ENCODE measurements around the gene PRAMEF14. TPM values are rescaled to one million over a fixed set of nuclear protein-coding genes. Genes with fewer than 3 reads are reported as not detected.
"Not testable (repeated sequence)": the region's sequence is repeated elsewhere in the genome, so short reads cannot be mapped to it uniquely, and the experiment has no call there.

The PRAMEF14 gene
- total RNA-seq: not detected

DNA sequence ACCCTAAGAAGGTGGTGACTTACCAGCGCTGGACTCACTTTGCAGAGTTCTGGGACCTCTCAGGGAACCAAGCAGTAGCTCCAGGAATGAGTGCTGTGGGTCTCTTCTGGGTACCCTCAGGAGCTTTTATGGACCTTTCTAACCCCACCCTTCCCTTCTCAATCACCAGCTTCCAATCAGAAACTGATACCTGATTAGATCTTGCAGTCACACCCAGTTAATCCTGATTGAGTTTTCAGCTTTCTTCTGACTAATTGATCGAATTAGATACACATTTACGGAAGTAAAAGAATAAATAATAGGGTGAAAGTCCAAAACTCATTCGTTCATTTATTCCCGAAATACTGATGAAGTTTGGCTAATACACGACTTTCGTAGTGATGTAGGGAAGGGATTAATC is at the start of gene PRAMEF14:
PRAMEF14 (minus strand) TSS at position 101 of the 400 bp plus-strand sequence. CDS start 1,820 bp downstream, outside the sequence.
- DNase-seq (ENCODE audit: low spot score in 2 of 2); FAIRE-seq: not testable (repeated sequence)

DNA sequence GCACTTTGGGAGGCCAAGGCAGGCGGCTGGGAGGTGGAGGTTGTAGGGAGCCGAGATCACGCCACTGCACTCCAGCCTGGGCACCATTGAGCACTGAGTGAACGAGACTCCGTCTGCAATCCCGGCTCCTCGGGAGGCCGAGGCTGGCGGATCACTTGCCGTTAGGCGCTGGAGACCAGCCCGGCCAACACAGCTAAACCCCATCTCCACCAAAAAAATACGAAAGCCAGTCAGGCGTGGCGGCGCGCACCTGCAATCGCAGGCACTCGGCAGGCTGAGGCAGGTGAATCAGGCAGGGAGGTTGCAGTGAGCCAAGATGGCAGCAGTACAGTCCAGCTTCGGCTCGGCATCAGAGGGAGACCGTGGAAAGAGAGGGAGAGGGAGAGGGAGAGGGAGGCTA is 48.4 kb upstream of the PRAMEF14 start:
- not testable (repeated sequence) for FAIRE-seq; DNase-seq (ENCODE audit: low spot score in 2 of 2)

- DNase-seq (ENCODE audit: low spot score in 2 of 2); FAIRE-seq: not testable (repeated sequence)
These were observed 47.8 kb upstream of the PRAMEF14 start for GRCh38 chr1:13394761-13395160.

DNA sequence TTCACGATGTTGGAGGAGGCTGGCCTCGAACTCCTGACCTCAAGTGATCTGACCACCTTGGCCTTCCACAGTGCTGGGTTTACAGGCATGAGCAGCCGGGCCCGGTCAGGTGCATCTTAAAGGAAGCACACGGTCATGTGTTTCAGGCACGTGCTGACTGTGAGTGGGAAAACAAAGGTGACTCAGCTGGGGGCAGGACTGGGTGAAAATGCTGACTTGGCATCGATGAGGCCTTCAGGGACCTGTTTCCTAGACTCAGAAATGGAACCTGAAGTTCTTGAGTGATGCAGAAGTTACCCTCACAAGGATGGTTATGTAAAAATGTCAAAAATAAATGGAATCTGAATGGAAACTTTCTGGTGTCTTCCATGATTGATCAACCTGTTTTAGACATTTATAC is 46.1 kb upstream of the PRAMEF14 start:
- FAIRE-seq; DNase-seq (ENCODE audit: low spot score in 2 of 2): not testable (repeated sequence)

GRCh38 chr1:13389332-13389731 is 42.4 kb upstream of the PRAMEF14 start, which contains the start of gene PRAMEF17:
TSS of gene PRAMEF17 (plus strand) at chr1:13389632. CDS start at chr1:13389658, 26 bp downstream.
- DNase-seq (ENCODE audit: low spot score in 2 of 2); FAIRE-seq: not testable (repeated sequence)

DNA sequence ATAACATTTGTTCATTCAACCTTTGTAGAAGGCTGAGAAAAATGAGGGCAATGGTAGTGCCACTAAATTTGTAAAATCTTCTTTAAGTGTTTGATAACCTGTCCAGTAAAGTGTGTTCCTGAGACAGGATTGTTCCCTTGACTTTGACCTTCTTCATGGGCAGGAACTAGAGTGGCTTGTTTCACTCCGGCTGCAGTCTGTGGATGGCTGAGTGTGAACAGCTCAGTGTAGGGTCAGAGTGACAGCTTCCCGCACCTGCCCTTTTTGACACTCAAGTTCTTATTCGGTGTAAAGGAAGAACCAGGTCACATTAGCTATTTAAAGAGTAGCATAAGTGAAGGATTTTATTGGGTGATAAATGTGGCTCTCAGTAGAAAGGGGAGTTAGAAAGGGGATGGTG is 33.4 kb upstream of the PRAMEF14 start:
- DNase-seq (ENCODE audit: low spot score in 2 of 2); FAIRE-seq: not testable (repeated sequence)

GRCh38 chr1:13378983-13379382 is 32.0 kb upstream of the PRAMEF14 start:
- DNase-seq (ENCODE audit: low spot score in 2 of 2); FAIRE-seq: not testable (repeated sequence)

DNA sequence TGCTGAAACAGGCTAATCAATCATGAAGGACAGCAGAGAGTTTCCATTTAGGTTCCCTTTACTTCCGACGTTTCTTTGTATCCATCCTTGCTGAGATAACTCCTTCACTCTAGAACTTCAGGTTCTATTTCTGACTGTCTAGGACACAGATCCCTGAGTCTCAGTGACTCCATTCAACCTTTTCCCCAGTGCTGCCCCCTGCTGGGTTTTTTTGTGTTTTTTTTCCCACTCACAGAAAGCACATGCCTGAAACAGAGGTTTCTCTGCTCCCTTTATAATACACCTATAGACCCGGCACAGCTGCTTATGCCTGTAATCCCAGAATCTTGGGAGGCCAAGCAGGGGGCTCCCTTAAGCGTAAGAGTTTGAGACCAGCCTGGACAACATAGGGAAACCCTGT is 21.6 kb upstream of the PRAMEF14 start:
- DNase-seq (ENCODE audit: low spot score in 2 of 2); FAIRE-seq: not testable (repeated sequence)

- not testable (repeated sequence) for DNase-seq (ENCODE audit: low spot score in 2 of 2); FAIRE-seq
These were observed 19.6 kb upstream of the PRAMEF14 start for GRCh38 chr1:13366536-13366935.

- not testable (repeated sequence) for DNase-seq (ENCODE audit: low spot score in 2 of 2); FAIRE-seq
These were observed 18.0 kb upstream of the PRAMEF14 start for GRCh38 chr1:13364928-13365327.

- not testable (repeated sequence) for DNase-seq (ENCODE audit: low spot score in 2 of 2); FAIRE-seq
These were observed 15.4 kb upstream of the PRAMEF14 start for GRCh38 chr1:13362364-13362763.

DNA sequence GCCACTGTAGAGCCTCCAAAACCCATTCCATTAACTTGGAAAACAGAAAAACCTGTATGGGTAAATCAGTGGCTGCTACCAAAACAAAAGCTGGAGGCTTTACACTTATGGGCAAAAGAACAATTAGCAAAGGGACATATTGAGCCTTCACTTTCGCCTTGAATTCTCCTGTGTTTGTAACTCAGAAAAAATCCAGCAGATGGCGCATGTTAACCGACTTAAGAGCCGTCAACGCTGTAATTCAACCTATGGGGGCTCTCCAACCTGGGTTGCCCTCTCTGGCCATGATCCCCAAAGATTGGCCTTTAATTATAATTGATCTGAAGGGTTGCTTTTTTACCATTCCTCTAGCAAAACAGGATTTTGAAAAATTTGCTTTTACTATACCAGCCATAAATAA is 9.8 kb upstream of the PRAMEF14 start:
- DNase-seq (ENCODE audit: low spot score in 2 of 2); FAIRE-seq: not testable (repeated sequence)

DNA sequence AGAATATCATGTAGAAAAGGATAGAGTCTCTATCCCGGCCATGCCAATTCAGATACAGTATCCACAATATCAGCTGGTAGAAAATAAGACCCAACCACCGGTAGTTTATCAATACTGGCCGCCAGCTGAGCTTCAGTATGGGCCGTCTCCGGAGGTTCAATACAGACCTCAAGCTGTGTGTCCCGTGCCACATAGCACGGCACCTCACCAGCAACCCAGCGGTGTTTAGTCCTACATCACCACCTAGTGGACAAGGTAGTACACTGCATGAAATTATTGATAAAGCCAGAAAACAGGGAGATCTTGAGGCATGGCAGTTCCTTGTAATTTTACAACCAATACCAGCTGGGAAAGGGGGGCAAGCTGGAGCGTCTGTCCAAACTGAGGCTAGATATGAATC is 7.5 kb upstream of the PRAMEF14 start:
- FAIRE-seq: not testable (repeated sequence)

DNA sequence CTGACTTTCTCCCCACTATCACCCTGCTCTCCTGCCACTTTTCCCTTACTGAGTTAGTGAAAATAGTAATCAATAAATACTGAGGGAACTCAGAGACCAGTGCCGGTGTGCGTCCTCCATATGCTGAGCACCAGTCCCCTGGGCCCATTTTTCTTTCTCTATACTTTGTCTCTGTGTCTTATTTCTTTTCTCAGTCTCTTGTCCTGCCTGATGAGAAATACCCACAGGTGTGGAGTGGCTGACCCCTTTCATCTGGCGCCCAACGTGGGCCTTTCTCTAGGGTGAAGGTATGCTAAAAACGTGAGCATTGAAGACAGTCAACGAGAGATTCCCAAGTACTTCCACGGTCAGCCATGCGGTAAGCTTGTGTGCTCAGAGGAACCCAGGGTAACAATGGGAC is 6.5 kb upstream of the PRAMEF14 start:
- DNase-seq (ENCODE audit: low spot score in 2 of 2): not testable (repeated sequence)

More for the DNA sequence above, 7.5 kb upstream of the PRAMEF14 start:
- DNase-seq (ENCODE audit: low spot score in 2 of 2): not testable (repeated sequence)

GRCh38 chr1:13342496-13342895 is 4.4 kb downstream of the PRAMEF14 start:
- not testable (repeated sequence) for DNase-seq (ENCODE audit: low spot score in 2 of 2); FAIRE-seq

More for the DNA sequence above, 6.5 kb upstream of the PRAMEF14 start:
- not testable (repeated sequence) for FAIRE-seq

DNA sequence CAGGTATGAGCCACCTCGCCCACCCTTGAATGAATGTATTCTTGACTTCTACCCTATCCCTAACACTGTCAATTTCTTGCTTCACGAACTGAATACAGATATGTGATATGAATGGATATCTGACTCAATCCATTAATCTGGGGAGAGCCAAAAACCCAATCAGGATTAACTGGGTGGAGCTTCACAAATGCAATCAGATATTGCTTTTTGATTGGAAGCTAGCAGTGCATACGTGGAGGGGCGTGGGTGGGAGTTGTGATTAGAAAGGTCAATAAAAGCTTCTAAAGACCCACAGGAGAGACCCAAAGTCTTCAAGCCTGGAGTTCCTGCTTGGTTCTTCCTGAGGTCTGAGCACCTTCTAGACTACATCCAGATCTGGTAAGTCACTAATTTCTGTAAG is 31.7 kb downstream of the PRAMEF14 start, which contains the start of gene PRAMEF15:
PRAMEF15 (plus strand) TSS at position 301 of the 400 bp plus-strand sequence. CDS start 2,827 bp downstream, outside the sequence.
- not testable (repeated sequence) for DNase-seq (ENCODE audit: low spot score in 2 of 2); FAIRE-seq

GRCh38 chr1:13303239-13303638 is 43.7 kb downstream of the PRAMEF14 start, which contains the start of gene PRAMEF33:
TSS of gene PRAMEF33 (plus strand) at chr1:13303539. CDS start at chr1:13305955, 2,416 bp downstream.
- DNase-seq (ENCODE audit: low spot score in 2 of 2); FAIRE-seq: not testable (repeated sequence)

DNA sequence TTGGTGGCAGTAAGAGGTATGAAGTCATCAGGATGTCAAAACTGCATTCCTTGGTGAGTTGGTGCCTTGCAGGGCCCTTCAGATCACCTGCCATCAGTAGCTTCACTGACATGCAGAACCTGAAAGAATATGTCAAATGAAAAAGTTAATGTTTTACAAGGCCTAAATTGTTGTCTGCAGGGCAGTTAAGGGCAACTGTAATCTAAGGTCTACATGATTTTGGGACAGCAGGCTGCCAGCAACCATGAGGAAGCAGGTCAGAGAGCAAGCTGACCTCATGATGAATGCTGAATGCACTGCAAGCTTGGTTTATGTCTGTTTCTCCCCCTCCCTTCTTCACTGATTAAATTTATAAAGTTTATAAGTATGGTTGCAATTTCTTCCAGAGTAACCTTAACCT is 44.7 kb downstream of the PRAMEF14 start:
- FAIRE-seq; DNase-seq (ENCODE audit: low spot score in 2 of 2): not testable (repeated sequence)

DNA sequence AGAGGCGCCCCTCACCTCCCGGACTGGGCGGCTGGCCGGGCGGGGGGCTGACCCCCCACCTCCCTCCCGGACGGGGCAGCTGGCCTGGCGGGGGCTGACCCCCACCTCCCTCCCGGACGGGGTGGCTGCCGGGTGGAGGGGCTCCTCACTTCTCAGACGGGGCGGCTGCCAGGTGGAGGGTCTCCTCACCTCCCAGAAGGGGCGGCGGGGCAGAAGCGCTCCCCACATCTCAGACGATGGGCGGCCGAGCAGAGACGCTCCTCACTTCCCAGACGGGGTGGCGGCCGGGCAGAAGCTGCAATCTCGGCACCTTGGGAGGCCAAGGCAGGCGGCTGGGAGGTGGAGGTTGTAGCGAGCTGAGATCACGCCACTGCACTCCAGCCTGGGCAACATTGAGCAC is 48.2 kb downstream of the PRAMEF14 start:
- not testable (repeated sequence) for FAIRE-seq; DNase-seq (ENCODE audit: low spot score in 2 of 2)

DNA sequence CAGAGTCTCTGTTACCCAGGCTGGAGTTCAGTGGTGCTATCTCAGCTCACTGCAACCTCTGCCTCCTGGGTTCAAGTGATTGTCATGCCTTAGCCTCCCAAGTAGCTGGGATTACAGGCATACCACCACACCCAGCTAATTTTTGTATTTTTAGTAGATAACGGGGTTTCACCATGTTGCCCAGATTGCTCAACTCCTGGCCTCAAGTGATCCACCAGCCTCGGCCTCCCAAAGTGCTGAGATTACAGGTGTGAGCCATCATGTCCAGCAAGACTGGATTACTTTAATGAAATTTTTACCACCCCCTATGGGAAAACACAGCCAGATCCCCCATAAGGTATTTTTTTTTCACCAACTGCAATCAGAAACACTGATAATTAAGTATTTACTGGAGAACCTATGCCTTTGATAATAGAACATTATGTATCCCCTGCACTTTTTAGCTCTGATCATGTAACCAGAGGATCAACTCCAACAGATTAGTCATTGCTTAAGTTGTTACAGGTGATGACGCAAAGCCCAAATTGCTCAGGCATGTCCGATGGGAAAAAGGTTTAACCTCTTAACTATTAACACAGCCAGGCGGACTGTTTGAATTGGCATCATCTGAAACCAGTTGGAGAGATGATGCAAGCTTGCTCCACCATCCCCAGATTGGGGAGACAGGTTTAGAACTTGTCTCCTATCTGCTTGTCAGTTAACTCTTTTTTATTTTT is 49.6 kb downstream of the PRAMEF14 start:
- FAIRE-seq; DNase-seq (ENCODE audit: low spot score in 2 of 2): not testable (repeated sequence)

All from frontal cortex (tissue), 4 donors.